Kidney epithelial cell (primary cell): ENCODE measurements around the gene IL22. TPM values are rescaled to one million over a fixed set of nuclear protein-coding genes. Genes with fewer than 3 reads are reported as not detected.

Experiments used
- DNase-seq: peaks from one replicate; pipeline ENCODE4 v3.0.0-alpha.2; 2010; ENCODE audit warnings: low read depth
- H3K27me3 ChIP-seq: 2 replicates; pipeline ENCODE4 v1.6.0; 2011; ENCODE audit warnings: low read length; ENCODE audit not compliant: control insufficient read depth, insufficient read depth
- H3K36me3 ChIP-seq: 2 replicates; pipeline ENCODE4 v1.5.1; 2011; ENCODE audit warnings: low read length; ENCODE audit not compliant: control insufficient read depth, insufficient read depth
- H3K4me3 ChIP-seq: 2 replicates; pipeline ENCODE4 v1.5.1; 2011; ENCODE audit warnings: low read depth, mild to moderate bottlenecking, control low read depth, low read length
- total RNA-seq: library from RNA; depleted of rRNA; stranded (reverse); fragments of >200 nt; gene quantifications from 2 replicates; pipeline ENCODE4 v1.2.3, GENCODE V29; 2015
- TF ChIP-seq, protein P1 (sequence below): IDR thresholded peaks from 2 replicates; pipeline ENCODE4 v1.5.1; 2011; ENCODE audit warnings: mild to moderate bottlenecking, moderate library complexity, low read length, control low read depth, inconsistent platforms; ENCODE audit not compliant: insufficient read depth, poor library complexity, severe bottlenecking

IL22 gene
- total RNA-seq, 1 donor from 2014 or later = not detected

DNA sequence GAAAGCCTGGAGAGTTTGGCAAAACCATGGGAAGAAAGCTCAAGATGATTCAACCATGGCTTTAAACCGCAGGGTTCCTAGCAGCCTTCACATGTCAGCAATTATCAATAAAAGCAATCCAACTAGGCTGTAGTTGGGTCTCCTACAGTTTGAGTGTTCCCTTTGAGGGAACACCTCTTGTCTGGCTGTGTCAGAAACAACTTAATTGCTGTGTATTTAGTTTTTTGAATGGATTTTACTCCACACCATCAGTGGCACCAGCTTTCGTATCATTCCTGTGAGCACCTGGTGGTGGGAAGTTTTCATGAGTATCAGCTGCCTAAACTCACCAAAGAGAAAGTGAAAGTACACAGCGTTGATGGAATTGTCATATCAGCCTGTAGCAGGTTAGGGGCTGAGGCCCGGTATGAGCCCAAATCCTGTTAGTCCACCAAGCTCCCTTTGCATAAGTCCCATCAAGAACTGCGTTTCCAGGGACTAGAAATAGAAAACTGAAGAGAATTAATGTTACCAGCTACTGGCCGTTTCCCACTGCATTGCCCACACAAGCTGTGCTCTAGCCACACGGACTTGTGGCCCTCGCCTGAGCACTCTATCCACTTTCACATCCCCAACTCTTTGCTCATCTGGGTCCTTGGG lies 16.9 kb downstream of the IL22 start:
- Histone ChIP-seq H3K27me3 (no peaks in the 10 kb centered on the region), H3K36me3 (no peaks in the 10 kb centered on the region), H3K4me3 (no peak overlapping the region)
- TF ChIP-seq, protein P1, sequence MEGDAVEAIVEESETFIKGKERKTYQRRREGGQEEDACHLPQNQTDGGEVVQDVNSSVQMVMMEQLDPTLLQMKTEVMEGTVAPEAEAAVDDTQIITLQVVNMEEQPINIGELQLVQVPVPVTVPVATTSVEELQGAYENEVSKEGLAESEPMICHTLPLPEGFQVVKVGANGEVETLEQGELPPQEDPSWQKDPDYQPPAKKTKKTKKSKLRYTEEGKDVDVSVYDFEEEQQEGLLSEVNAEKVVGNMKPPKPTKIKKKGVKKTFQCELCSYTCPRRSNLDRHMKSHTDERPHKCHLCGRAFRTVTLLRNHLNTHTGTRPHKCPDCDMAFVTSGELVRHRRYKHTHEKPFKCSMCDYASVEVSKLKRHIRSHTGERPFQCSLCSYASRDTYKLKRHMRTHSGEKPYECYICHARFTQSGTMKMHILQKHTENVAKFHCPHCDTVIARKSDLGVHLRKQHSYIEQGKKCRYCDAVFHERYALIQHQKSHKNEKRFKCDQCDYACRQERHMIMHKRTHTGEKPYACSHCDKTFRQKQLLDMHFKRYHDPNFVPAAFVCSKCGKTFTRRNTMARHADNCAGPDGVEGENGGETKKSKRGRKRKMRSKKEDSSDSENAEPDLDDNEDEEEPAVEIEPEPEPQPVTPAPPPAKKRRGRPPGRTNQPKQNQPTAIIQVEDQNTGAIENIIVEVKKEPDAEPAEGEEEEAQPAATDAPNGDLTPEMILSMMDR = no peak
- DNase-seq = no peak

DNA sequence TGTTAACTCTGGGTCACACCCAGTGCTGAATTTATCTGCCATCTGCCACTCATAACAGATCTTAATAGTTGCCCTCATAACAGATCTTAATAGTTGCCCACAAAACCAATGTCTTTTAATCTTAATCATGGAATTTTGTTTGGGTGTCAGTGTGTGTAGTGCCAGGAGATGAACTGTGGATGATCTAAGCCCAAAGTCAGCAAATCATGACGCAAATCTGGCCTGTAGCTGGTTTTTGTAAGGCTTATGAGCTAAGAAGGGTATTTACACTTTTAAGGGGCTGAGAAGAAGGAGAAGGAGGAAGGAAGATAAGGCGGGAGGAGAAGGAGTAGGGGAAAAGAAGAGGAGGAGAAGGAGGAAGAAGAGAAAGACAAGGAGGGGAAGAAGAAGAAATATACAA lies 17.8 kb downstream of the IL22 start:
- TF ChIP-seq, protein P1 = no peak
- no peaks in the 10 kb centered on the region for H3K36me3 ChIP-seq
- no peak overlapping the region for H3K4me3 ChIP-seq
- H3K27me3 ChIP-seq = no peaks in the 10 kb centered on the region
- no peak for DNase-seq

DNA sequence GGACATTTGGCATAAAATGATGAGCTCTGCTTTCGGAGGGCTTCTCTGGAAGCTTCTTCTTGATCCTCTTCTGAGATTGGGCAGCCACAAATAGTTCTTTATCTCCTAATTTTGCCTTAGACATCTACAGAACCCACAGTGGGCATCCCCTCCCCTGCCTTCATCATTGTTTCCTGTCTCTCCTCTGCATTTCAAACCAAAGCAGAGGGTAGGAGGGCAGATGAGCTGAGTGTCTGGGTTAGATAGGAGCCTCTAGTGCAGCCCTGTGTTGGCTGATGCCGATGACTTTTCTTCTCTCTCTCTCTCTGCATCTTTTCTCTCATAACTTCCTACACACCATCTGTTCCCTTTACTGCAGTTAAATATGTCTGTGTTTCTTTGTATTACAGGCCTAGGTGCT lies 19.3 kb downstream of the IL22 start:
- no peak for DNase-seq
- TF ChIP-seq, protein P1 = no peak

DNA sequence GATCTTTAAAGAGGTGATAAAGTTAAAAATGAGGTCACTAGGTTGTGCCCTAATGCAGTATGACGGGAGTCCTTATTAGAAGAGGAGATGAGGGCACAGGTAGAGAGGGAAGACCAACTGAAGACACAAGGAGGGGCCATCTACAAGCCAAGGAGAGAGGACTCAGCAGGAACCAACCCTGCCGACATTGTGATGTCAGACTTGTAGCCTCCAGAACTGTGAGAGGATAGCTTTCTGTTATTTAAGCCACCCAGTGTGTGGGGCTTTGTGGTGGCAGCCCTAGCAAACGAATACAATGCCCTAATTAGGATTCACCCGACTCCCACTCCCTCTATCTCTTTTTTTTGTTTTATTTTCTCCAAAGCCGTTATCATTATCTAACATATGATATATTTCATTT lies 19.9 kb downstream of the IL22 start:
- DNase-seq = no peak
- H3K36me3 ChIP-seq = no peaks in the 10 kb centered on the region
- TF ChIP-seq, protein P1 = no peak
- H3K4me3 ChIP-seq = no peak overlapping the region
- H3K27me3 ChIP-seq = no peaks in the 10 kb centered on the region

More for the DNA sequence above, 19.3 kb downstream of the IL22 start:
- H3K27me3 ChIP-seq = no peaks in the 10 kb centered on the region
- H3K36me3 ChIP-seq = no peaks in the 10 kb centered on the region
- no peak overlapping the region for H3K4me3 ChIP-seq

DNA sequence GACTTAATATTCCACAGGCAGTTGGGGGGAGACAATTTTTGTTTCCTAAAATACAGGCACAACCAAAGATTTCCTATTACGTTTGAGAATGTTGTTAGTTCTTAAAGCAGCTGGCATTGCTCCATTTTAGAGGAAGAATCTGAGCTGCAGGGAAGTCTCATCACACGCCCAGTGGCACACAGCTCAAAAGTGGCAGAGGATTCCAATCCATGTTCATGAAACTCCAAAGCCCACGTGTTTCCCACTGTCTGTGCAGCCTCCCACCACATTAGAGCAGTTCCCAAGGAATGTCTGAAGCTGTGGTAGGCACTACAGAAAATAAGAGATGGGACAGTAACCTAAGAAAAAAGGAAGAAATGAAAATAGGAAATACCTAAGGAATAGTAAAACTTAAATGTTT lies 21.7 kb downstream of the IL22 start:
- Histone ChIP-seq H3K27me3 (no peaks in the 10 kb centered on the region), H3K36me3 (no peaks in the 10 kb centered on the region), H3K4me3 (no peak overlapping the region)
- TF ChIP-seq, protein P1 = no peak
- DNase-seq = no peak

DNA sequence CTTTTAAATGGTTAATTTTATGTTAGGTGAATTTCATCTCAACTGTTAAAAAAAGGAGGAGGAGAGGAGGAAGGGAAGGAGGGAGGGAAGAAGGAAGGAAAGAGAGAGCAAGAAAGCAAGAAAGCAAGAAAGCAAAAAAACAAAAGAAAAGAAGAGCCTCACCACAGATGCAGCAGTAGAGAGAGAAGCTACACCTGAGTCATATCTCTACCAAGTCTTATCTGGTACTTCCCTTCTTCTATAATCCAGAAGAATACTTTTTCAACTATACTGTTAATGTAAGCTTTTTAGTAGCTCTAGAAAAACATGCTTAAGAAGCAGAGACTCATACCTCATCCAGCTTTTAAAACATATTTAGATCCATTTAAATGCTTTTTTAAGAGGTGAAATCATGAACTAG lies 22.2 kb downstream of the IL22 start:
- TF ChIP-seq, protein P1 = no peak
- Histone ChIP-seq H3K27me3 (no peaks in the 10 kb centered on the region), H3K4me3 (no peak overlapping the region), H3K36me3 (no peaks in the 10 kb centered on the region)
- DNase-seq = no peak
